Testis (tissue), 2 donors: ENCODE data around the gene TENT5A.

Experiments used
- CTCF ChIP-seq, 3 experiments: fragments of 450-650 bp in 2 of 3; fragments of 200-600 bp in 1 of 3; sonication (generic) in 1 of 3; IDR thresholded peaks; one replicate each; pipeline ENCODE4 v1.5.1; 2016 to 2019; ENCODE audit warnings: antibody characterized with exemption in 3 of 3, mild to moderate bottlenecking in 2 of 3, moderate library complexity in 1 of 3
- POLR2A ChIP-seq: fragments of 450-650 bp; IDR thresholded peaks from one replicate; pipeline ENCODE4 v1.6.1; 2017; ENCODE audit warnings: antibody characterized with exemption, mild to moderate bottlenecking, moderate library complexity

- no peak for TF ChIP-seq CTCF (IDR thresholded peaks at IDR 0.05)
- TF ChIP-seq POLR2A, result no peak
Measured at GRCh38 chr6:81773887-81774286, 21.4 kb upstream of the TENT5A start.
